Muscle of leg (tissue), 11 donors: ENCODE measurements around the gene SNX19. TPM values are rescaled to one million over a fixed set of nuclear protein-coding genes. Genes with fewer than 3 reads are reported as not detected.
A peak's percentile ranks its signal among the peaks of the same experiment; 100 is the strongest.
"Not testable (repeated sequence)": the region's sequence is repeated elsewhere in the genome, so short reads cannot be mapped to it uniquely, and the experiment has no call there.

ENCODE experiments used
- DNase-seq: peaks from one replicate; pipeline ENCODE4 v3.0.0; 2013
- H3K27ac ChIP-seq: one replicate; pipeline ENCODE4 v1.5.1; 2013; ENCODE audit warnings: mild to moderate bottlenecking, low read length, control low read depth
- H3K27me3 ChIP-seq: one replicate; pipeline ENCODE4 v1.6.1; 2013; ENCODE audit warnings: low read length; ENCODE audit not compliant: control insufficient read depth, insufficient read depth
- H3K36me3 ChIP-seq: one replicate; pipeline ENCODE4 v1.6.1; 2013; ENCODE audit warnings: low read length; ENCODE audit not compliant: control insufficient read depth, insufficient read depth
- H3K4me1 ChIP-seq: one replicate; pipeline ENCODE4 v1.6.1; 2013; ENCODE audit warnings: low read length; ENCODE audit not compliant: control insufficient read depth, insufficient read depth
- H3K4me3 ChIP-seq: one replicate; pipeline ENCODE4 v1.5.1; 2013; ENCODE audit warnings: low read length, control low read depth
- H3K9me3 ChIP-seq: replicated peaks from 2 replicates; pipeline ENCODE4 v1.6.1; 2013; ENCODE audit warnings: low read depth, low read length; ENCODE audit not compliant: control insufficient read depth
- WGBS: methylation state at CpG from one replicate; pipeline ENCODE4 v1.1.5; 2013; ENCODE audit warnings: missing lambda C conversion rate; ENCODE audit not compliant: insufficient coverage; 5-methylcytosine and 5-hydroxymethylcytosine counted together
- polyA plus RNA-seq, 8 donors: library from polyadenylated mRNA; unstranded; fragments of 120-200 nt; gene quantifications; one replicate each; pipeline versions ENCODE4 v1.2.1 to v1.2.3, GENCODE V29; 2013; ENCODE audit warnings: inconsistent platforms in 1 of 8, low replicate concordance in 1 of 8; ENCODE audit not compliant: insufficient read length in 8 of 8, insufficient read depth in 1 of 8
- total RNA-seq: library from RNA; stranded (reverse); fragments of 120-200 nt; gene quantifications from one replicate; pipeline ENCODE4 v1.2.4, GENCODE V29; 2013

The SNX19 gene
- total and polyA plus RNA-seq, 9 donors: 23.0 to 37.9 (median 28.2) TPM

DNA sequence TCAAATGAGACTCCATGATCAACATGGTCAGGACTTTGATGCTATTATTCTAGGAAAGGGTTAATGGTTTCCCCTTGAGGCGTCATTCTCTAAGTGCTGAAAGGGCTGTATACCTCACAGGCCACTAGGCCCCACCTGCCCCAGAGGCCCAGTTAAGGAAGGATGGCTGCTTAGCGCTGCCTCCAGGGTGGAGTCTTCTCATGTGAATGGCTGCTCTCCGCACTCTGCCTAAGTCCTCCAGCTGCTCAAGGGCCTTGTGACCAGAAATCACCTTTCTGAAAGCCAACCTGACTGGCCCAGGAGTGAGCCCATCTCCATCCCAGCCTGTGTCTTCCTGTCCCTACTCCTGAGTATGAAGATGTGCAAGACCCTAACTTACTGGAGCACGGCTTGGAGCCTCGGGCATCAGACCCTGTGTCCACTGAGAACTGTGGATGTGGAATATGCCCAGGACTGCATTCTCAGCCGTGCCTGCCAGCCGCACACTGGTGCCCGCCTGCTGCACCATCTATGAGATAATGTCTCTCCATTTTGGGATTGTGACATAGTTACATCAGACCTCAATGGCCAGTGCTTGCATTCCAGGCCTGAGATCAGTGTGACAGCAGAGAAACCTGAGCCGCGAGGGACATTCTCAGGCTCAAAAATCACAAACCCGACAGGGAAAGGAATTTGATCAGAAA lies 51.0 kb downstream of the SNX19 start:
- H3K4me1 ChIP-seq: peaks cover 35% of the 10 kb centered on the region

GRCh38 chr11:130861902-130862860 lies 54.1 kb downstream of the SNX19 start:
- Histone ChIP-seq H3K36me3 (no peaks in the 10 kb centered on the region), H3K27ac (no peak overlapping the region), H3K9me3 (no peaks in the 10 kb centered on the region), H3K4me1 (peaks cover 42% of the 10 kb centered on the region), H3K4me3 (no peak overlapping the region), H3K27me3 (no peaks in the 10 kb centered on the region)
- peak; percentile 95 for DNase-seq
- whole genome bisulfite sequencing: 13% methylated on average over 28 of the region's 30 CpGs

More for the DNA sequence above, 51.0 kb downstream of the SNX19 start:
- WGBS: 67% methylated on average over 10 of the region's 11 CpGs
- H3K27me3 ChIP-seq: no peaks in the 10 kb centered on the region
- no peaks in the 10 kb centered on the region for H3K9me3 ChIP-seq
- DNase-seq: peak; percentile 69
- H3K27ac ChIP-seq: peak overlapping the region; percentile 67
- H3K36me3 ChIP-seq: peaks cover 3% of the 10 kb centered on the region
- no peak overlapping the region for H3K4me3 ChIP-seq

- Histone ChIP-seq H3K9me3 (no peaks in the 10 kb centered on the region), H3K27me3 (no peaks in the 10 kb centered on the region), H3K27ac (no peak overlapping the region), H3K4me3 (no peak overlapping the region), H3K4me1 (peaks cover 35% of the 10 kb centered on the region), H3K36me3 (no peaks in the 10 kb centered on the region)
- 90% methylated on average over 14 of the region's 14 CpGs for WGBS
- no peak for DNase-seq
These were observed 55.0 kb downstream of the SNX19 start for GRCh38 chr11:130861283-130861682.

DNA sequence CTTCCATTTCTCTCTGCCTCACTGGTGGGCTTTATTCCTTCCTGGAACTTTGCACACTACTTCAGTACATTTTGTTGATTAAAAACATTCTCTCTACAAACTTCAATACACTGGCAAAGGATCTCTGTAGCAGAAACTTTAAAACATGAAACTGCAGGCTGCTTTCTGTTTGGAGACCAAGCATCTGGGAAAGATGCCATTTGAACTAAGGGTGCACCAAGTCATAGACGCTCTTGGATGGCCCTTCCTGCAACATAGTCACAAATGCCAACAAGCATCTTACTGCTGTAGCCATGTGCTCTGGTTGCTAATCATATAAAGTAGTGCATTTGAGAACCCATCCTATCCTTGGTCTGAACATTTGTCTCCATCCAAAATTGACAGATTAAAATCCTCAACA lies 56.4 kb downstream of the SNX19 start:
- H3K27ac ChIP-seq: no peak overlapping the region
- no peaks in the 10 kb centered on the region for H3K36me3 ChIP-seq
- no CpG with 5 or more reads among the region's 1 CpG for whole genome bisulfite sequencing
- H3K4me1 ChIP-seq: peaks cover 23% of the 10 kb centered on the region
- no peak overlapping the region for H3K4me3 ChIP-seq
- peak; percentile 54 for DNase-seq
- H3K27me3 ChIP-seq: no peaks in the 10 kb centered on the region
- no peaks in the 10 kb centered on the region for H3K9me3 ChIP-seq

DNA sequence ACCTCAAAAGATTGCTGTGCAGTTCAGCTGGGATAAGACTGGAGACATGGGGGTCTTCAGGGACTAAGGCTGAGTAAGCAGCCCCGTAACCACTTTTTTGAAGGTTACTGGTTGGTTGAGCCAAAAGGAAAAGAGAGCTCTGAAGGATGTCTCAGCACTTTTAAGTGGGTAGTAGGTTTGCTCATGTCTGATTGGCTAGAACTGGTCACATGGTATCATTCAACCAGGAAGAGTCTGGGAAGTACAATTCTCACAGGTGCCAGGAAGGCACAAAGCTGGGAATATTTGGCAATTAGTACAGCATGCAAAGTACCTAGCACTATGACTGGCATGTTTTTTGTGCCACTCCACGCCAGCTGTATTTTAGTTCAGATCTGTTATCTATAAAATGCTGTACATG lies 58.1 kb downstream of the SNX19 start:
- no peak overlapping the region for H3K4me3 ChIP-seq
- no peaks in the 10 kb centered on the region for H3K9me3 ChIP-seq
- WGBS: 75% methylated on average over 1 of the region's 2 CpGs
- H3K27me3 ChIP-seq: no peaks in the 10 kb centered on the region
- no peak overlapping the region for H3K27ac ChIP-seq
- H3K36me3 ChIP-seq: no peaks in the 10 kb centered on the region
- H3K4me1 ChIP-seq: peaks cover 19% of the 10 kb centered on the region
- no peak for DNase-seq

GRCh38 chr11:130855707-130856106 lies 60.6 kb downstream of the SNX19 start:
- DNase-seq, H3K9me3 ChIP-seq, H3K27me3 ChIP-seq, H3K4me1 ChIP-seq, H3K27ac ChIP-seq, H3K4me3 ChIP-seq, H3K36me3 ChIP-seq: not testable (repeated sequence)
- no CpG with 5 or more reads among the region's 2 CpGs for WGBS

DNA sequence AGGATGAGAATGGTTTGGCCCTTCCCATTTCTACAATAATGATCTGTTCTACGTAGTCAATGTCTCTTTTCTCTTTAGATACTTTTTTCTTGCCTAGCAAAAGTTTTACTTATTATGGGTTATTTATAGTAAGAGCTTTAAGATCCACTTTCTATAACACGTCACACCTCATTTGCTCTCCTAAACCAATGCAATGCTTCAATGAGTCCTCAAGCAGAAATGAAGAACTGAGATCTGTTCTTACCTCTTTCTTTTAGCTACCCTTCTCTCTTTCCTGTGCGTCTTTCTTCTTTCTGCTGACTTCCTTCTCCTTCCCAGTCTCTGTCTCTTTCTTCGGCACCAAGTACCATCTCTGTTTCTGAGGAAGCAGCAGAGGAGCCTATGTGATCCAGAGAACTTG lies 61.8 kb downstream of the SNX19 start:
- H3K4me3 ChIP-seq: no peak overlapping the region
- WGBS: 75% methylated on average over 1 of the region's 4 CpGs
- DNase-seq: no peak
- H3K27me3 ChIP-seq: no peaks in the 10 kb centered on the region
- peaks cover 5% of the 10 kb centered on the region for H3K9me3 ChIP-seq
- no peaks in the 10 kb centered on the region for H3K36me3 ChIP-seq
- no peak overlapping the region for H3K27ac ChIP-seq
- H3K4me1 ChIP-seq: peaks cover 2% of the 10 kb centered on the region

DNA sequence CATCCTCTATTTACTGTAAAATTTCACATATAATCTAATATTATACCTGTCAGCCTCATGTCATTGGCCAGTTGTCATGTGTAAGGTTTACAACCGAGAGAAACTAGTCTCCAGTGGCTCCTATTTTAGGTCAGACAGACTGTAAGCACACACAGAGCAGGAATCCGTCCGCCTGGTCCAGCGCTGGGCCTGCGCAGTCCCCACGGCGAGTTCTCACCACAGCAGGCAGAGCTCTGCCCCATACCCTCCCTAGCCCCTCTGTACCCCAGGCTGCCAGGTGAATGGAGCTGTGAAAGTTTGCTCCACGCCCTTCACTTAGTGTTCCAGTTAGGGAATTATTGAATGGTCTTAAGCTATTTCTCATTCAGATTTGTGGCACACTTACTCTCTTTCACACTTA lies 63.7 kb downstream of the SNX19 start:
- no peak overlapping the region for H3K4me3 ChIP-seq
- no peaks in the 10 kb centered on the region for H3K27me3 ChIP-seq
- no peaks in the 10 kb centered on the region for H3K36me3 ChIP-seq
- DNase-seq: no peak
- H3K9me3 ChIP-seq: peaks cover 5% of the 10 kb centered on the region
- 71% methylated on average over 7 of the region's 8 CpGs for WGBS
- H3K27ac ChIP-seq: no peak overlapping the region
- no peaks in the 10 kb centered on the region for H3K4me1 ChIP-seq

- no peak overlapping the region for H3K4me3 ChIP-seq
- no peak for DNase-seq
- H3K9me3 ChIP-seq: peaks cover 5% of the 10 kb centered on the region
- whole genome bisulfite sequencing: 83% methylated on average over 1 of the region's 6 CpGs
- H3K36me3 ChIP-seq: no peaks in the 10 kb centered on the region
- no peak overlapping the region for H3K27ac ChIP-seq
- H3K4me1 ChIP-seq: no peaks in the 10 kb centered on the region
- H3K27me3 ChIP-seq: no peaks in the 10 kb centered on the region
These were observed 65.9 kb downstream of the SNX19 start for GRCh38 chr11:130850185-130850944.

- H3K9me3 ChIP-seq: peaks cover 5% of the 10 kb centered on the region
- peak; percentile 61 for DNase-seq
- 44% methylated on average over 2 of the region's 2 CpGs for WGBS
- H3K27me3 ChIP-seq: no peaks in the 10 kb centered on the region
- no peaks in the 10 kb centered on the region for H3K4me1 ChIP-seq
- H3K27ac ChIP-seq: no peak overlapping the region
- H3K36me3 ChIP-seq: no peaks in the 10 kb centered on the region
- H3K4me3 ChIP-seq: no peak overlapping the region
These were observed 67.1 kb downstream of the SNX19 start for GRCh38 chr11:130849215-130849568.
